WTC11 (cell line): ENCODE data around the gene ZCCHC14. TPM values are rescaled to one million over a fixed set of nuclear protein-coding genes. Genes with fewer than 3 reads are reported as not detected.

Experiments
- ATAC-seq: fragments of 200-7000 bp; cut with Tn5 transposase; 2 replicates; pipeline ENCODE4 v1.10.0; 2021; ENCODE audit warnings: mild to moderate bottlenecking, moderate library complexity
- CTCF ChIA-PET: fragments of 300-600 bp; sonication (Branson Sonifier 250); formaldehyde crosslinking; loops from one replicate; lab custom pipeline; 2021; ENCODE audit warnings: antibody characterized with exemption; lab: Charles Lee
- POLR2A ChIA-PET: fragments of 350-600 bp; sonication (Branson Sonifier 250); formaldehyde crosslinking; loops from one replicate; lab custom pipeline; 2021; ENCODE audit warnings: antibody characterized with exemption; lab: Charles Lee
- DNase-seq: peaks from one replicate; pipeline ENCODE4 v3.0.0; 2021; ENCODE audit warnings: low spot score
- H3K27ac Mint-ChIP-seq: 2 replicates; pipeline ENCODE4 v1.8.0; 2021; ENCODE audit warnings: mixed read lengths
- H3K27me3 Mint-ChIP-seq: 2 replicates; pipeline ENCODE4 v1.8.0; 2021; ENCODE audit warnings: low read depth, mild to moderate bottlenecking, moderate library complexity, mixed read lengths
- H3K36me3 Mint-ChIP-seq: 2 replicates; pipeline ENCODE4 v1.8.0; 2021; ENCODE audit warnings: mixed read lengths
- H3K4me1 Mint-ChIP-seq: 2 replicates; pipeline ENCODE4 v1.8.0; 2022; ENCODE audit warnings: mixed read lengths
- H3K4me3 Mint-ChIP-seq: 2 replicates; pipeline ENCODE4 v1.8.0; 2021; ENCODE audit warnings: mild to moderate bottlenecking, moderate library complexity, mixed read lengths
- H3K9me3 Mint-ChIP-seq: 2 replicates; pipeline ENCODE4 v1.8.0; 2021; ENCODE audit warnings: mixed read lengths
- CREB1 ChIP-seq: sonication (generic); formaldehyde crosslinking; IDR thresholded peaks from 2 replicates; pipeline ENCODE4 v1.8.0; 2023; ENCODE audit warnings: mild to moderate bottlenecking, missing genetic modification reagents
- CREM ChIP-seq: sonication (generic); formaldehyde crosslinking; IDR thresholded peaks from 2 replicates; pipeline ENCODE4 v1.8.1; 2022; ENCODE audit warnings: mild to moderate bottlenecking, missing genetic modification reagents, moderate library complexity
- E2F4 ChIP-seq: sonication (generic); formaldehyde crosslinking; IDR thresholded peaks from 2 replicates; pipeline ENCODE4 v1.8.1; 2022; ENCODE audit warnings: low read depth, mild to moderate bottlenecking, moderate library complexity, missing genetic modification reagents, borderline replicate concordance
- ELF4 ChIP-seq: sonication (generic); formaldehyde crosslinking; IDR thresholded peaks from 2 replicates; pipeline ENCODE4 v1.8.1; 2022; ENCODE audit warnings: low read depth, mild to moderate bottlenecking, moderate library complexity, missing genetic modification reagents
- GTF2I ChIP-seq: fragments of 250-450 bp; sonication (Bioruptor Pico); conservative IDR thresholded peaks from 2 replicates; pipeline ENCODE4 v1.4.0; 2021; ENCODE audit warnings: mild to moderate bottlenecking
- HMGA2 ChIP-seq: fragments of 250-450 bp; sonication (Bioruptor Pico); IDR thresholded peaks from 2 replicates; pipeline ENCODE4 v1.4.0; 2021; ENCODE audit warnings: mild to moderate bottlenecking, moderate library complexity
- MLX ChIP-seq: sonication (generic); formaldehyde crosslinking; IDR thresholded peaks from 2 replicates; pipeline ENCODE4 v1.8.1; 2023; ENCODE audit warnings: mild to moderate bottlenecking, missing genetic modification reagents, moderate library complexity
- RELA ChIP-seq: sonication (generic); formaldehyde crosslinking; IDR thresholded peaks from 2 replicates; pipeline ENCODE4 v1.8.1; 2022; ENCODE audit warnings: missing genetic modification reagents, mild to moderate bottlenecking, borderline replicate concordance
- SMAD3 ChIP-seq: sonication (generic); formaldehyde crosslinking; IDR thresholded peaks from 2 replicates; pipeline ENCODE4 v1.8.0; 2022; ENCODE audit warnings: missing genetic modification reagents, mild to moderate bottlenecking, borderline replicate concordance
- TCF7 ChIP-seq: sonication (generic); formaldehyde crosslinking; IDR thresholded peaks from 2 replicates; pipeline ENCODE4 v1.8.0; 2022; ENCODE audit warnings: mild to moderate bottlenecking, low read depth, missing genetic modification reagents, moderate library complexity
- USF2 ChIP-seq: sonication (generic); formaldehyde crosslinking; IDR thresholded peaks from 2 replicates; pipeline ENCODE4 v1.8.1; 2023; ENCODE audit warnings: mild to moderate bottlenecking, missing genetic modification reagents, moderate library complexity
- ZNF396 ChIP-seq: fragments of 250-450 bp; sonication (Bioruptor Pico); IDR thresholded peaks from 2 replicates; pipeline ENCODE4 v1.8.0; 2021; ENCODE audit warnings: mild to moderate bottlenecking, moderate library complexity, borderline replicate concordance
- ZNF423 ChIP-seq: fragments of 250-450 bp; sonication (Bioruptor Pico); IDR thresholded peaks from 2 replicates; pipeline ENCODE4 v2.1.2; 2022; ENCODE audit warnings: mild to moderate bottlenecking, moderate library complexity
- ZNF532 ChIP-seq: fragments of 250-450 bp; sonication (Bioruptor Pico); IDR thresholded peaks from 2 replicates; pipeline ENCODE4 v1.9.0; 2021; ENCODE audit warnings: mild to moderate bottlenecking, borderline replicate concordance
- total RNA-seq: library from RNA; stranded (reverse); gene quantifications from 3 replicates; pipeline ENCODE4 v1.2.3, GENCODE V29; 2021
- TF ChIP-seq, protein P1 (sequence below): sonication (generic); formaldehyde crosslinking; IDR thresholded peaks from 2 replicates; pipeline ENCODE4 v1.8.0; 2023; ENCODE audit warnings: missing genetic modification reagents
- TF ChIP-seq, protein P2 (sequence below): sonication (generic); formaldehyde crosslinking; IDR thresholded peaks from 2 replicates; pipeline ENCODE4 v1.8.1; 2023; ENCODE audit warnings: mild to moderate bottlenecking, missing genetic modification reagents, borderline replicate concordance
- TF ChIP-seq, protein P3 (sequence below): sonication (generic); formaldehyde crosslinking; IDR thresholded peaks from 2 replicates; pipeline ENCODE4 v1.8.0; 2022; ENCODE audit warnings: mild to moderate bottlenecking, missing genetic modification reagents

The ZCCHC14 gene
- total RNA-seq, 1 experiment from 2014 or later: 33.8 TPM

GRCh38 chr16:87453326-87453725 lies 39.5 kb downstream of the ZCCHC14 start:
- Mint-ChIP-seq H3K4me3 (no peak overlapping the region), H3K9me3 (no peaks in the 10 kb centered on the region), H3K36me3 (peaks cover 45% of the 10 kb centered on the region), H3K27me3 (no peaks in the 10 kb centered on the region), H3K4me1 (no peaks in the 10 kb centered on the region), H3K27ac (peak overlapping the region; percentile 34; the same call in 1 of the 2 replicates)
- POLR2A ChIA-PET: no interaction called here
- TF ChIP-seq ELF4: no peak
- no peak for TF ChIP-seq E2F4 (CRISPR knock-in tag)
- TF ChIP-seq ZNF423 (CRISPR knock-in tag): no peak
- no peak for TF ChIP-seq USF2 (CRISPR knock-in tag)
- no peak for TF ChIP-seq CREM (CRISPR knock-in tag)
- no peak for TF ChIP-seq MLX (CRISPR knock-in tag)
- DNase-seq: no peak
- CTCF ChIA-PET: interaction anchor here (2.8 kb wide), 1 partner anchor 183 kb away, joined by 7 read pairs; no protein-coding TSS in a partner anchor
- ATAC-seq: no peak

DNA sequence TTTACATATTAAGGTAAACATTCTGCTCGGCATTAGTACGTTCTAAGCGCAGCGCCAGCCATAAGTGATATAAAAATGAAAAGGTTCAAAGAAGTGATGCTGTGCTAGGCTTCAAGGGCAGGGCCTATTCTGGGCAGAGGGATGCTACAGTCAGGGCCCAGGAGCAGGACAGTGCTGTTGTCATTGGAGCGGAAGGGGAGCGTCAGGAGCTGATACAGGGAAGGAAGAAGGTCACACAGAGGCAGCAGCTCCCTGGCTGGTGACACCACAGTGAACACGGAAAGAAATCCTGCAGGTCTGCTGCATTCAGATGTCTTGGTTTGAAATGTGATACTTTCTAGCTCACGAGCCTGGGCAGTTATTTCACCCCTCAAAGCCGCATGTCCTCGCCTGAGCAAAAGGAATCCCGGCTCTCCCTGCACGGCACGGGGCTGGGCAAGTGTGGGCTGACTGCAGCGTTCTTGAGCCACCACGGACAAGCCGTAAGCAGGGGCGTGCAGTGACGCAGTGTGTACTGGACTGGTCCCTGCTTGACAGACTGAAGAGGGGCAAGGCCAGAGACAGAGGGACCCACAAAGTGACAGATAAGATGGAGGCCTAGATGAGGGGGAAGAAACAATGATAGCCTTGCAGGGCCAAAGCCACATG lies 41.1 kb downstream of the ZCCHC14 start:
- ATAC-seq (no peak), DNase-seq (no peak)
- Mint-ChIP-seq H3K4me3 (no peak overlapping the region), H3K27me3 (no peaks in the 10 kb centered on the region), H3K27ac (peak overlapping the region; percentile 22), H3K36me3 (peaks cover 48% of the 10 kb centered on the region), H3K9me3 (no peaks in the 10 kb centered on the region), H3K4me1 (no peaks in the 10 kb centered on the region)
- CTCF ChIA-PET: interaction anchor here (1.3 to 2.8 kb wide), 3 partner anchors 10 to 185 kb away, joined by 3 to 9 read pairs (median 7); no protein-coding TSS in a partner anchor
- TF ChIP-seq SMAD3 (CRISPR knock-in tag) (no peak), CREB1 (CRISPR knock-in tag) (no peak), ZNF396 (CRISPR knock-in tag) (no peak), HMGA2 (CRISPR knock-in tag) (no peak), ZNF532 (no peak), CREM (CRISPR knock-in tag) (no peak), TCF7 (no peak), GTF2I (CRISPR knock-in tag) (no peak), RELA (CRISPR knock-in tag) (no peak)
- TF ChIP-seq, protein P1, sequence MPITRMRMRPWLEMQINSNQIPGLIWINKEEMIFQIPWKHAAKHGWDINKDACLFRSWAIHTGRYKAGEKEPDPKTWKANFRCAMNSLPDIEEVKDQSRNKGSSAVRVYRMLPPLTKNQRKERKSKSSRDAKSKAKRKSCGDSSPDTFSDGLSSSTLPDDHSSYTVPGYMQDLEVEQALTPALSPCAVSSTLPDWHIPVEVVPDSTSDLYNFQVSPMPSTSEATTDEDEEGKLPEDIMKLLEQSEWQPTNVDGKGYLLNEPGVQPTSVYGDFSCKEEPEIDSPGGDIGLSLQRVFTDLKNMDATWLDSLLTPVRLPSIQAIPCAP (CRISPR knock-in tag): no peak
- TF ChIP-seq, protein P2, sequence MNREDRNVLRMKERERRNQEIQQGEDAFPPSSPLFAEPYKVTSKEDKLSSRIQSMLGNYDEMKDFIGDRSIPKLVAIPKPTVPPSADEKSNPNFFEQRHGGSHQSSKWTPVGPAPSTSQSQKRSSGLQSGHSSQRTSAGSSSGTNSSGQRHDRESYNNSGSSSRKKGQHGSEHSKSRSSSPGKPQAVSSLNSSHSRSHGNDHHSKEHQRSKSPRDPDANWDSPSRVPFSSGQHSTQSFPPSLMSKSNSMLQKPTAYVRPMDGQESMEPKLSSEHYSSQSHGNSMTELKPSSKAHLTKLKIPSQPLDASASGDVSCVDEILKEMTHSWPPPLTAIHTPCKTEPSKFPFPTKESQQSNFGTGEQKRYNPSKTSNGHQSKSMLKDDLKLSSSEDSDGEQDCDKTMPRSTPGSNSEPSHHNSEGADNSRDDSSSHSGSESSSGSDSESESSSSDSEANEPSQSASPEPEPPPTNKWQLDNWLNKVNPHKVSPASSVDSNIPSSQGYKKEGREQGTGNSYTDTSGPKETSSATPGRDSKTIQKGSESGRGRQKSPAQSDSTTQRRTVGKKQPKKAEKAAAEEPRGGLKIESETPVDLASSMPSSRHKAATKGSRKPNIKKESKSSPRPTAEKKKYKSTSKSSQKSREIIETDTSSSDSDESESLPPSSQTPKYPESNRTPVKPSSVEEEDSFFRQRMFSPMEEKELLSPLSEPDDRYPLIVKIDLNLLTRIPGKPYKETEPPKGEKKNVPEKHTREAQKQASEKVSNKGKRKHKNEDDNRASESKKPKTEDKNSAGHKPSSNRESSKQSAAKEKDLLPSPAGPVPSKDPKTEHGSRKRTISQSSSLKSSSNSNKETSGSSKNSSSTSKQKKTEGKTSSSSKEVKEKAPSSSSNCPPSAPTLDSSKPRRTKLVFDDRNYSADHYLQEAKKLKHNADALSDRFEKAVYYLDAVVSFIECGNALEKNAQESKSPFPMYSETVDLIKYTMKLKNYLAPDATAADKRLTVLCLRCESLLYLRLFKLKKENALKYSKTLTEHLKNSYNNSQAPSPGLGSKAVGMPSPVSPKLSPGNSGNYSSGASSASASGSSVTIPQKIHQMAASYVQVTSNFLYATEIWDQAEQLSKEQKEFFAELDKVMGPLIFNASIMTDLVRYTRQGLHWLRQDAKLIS: no peak
- TF ChIP-seq, protein P3, sequence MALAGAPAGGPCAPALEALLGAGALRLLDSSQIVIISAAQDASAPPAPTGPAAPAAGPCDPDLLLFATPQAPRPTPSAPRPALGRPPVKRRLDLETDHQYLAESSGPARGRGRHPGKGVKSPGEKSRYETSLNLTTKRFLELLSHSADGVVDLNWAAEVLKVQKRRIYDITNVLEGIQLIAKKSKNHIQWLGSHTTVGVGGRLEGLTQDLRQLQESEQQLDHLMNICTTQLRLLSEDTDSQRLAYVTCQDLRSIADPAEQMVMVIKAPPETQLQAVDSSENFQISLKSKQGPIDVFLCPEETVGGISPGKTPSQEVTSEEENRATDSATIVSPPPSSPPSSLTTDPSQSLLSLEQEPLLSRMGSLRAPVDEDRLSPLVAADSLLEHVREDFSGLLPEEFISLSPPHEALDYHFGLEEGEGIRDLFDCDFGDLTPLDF (CRISPR knock-in tag): no peak
- POLR2A ChIA-PET: interaction anchor here (0.5 kb wide), 1 partner anchor 46 kb away, joined by 4 read pairs; no protein-coding TSS in a partner anchor
